ENCODE data around the gene VSTM2B. TPM values are rescaled to one million over a fixed set of nuclear protein-coding genes. Genes with fewer than 3 reads are reported as not detected.

The VSTM2B gene
- total and polyA plus RNA-seq, 2 of the 13 experiments (the other 11 are each of a cell fraction or from before 2014, with no cell fraction given), result not detected

- no peaks in the 10 kb centered on the region for H4K20me1 ChIP-seq (ENCODE audit: insufficient read depth, low read length)
- intact Hi-C loops (cut with micrococcal nuclease; ENCODE audit: unreplicated experiment), result no loop called here
- no peaks in the 10 kb centered on the region for H3K9me3 ChIP-seq (ENCODE audit: low read length)
- no peak overlapping the region for H2AFZ ChIP-seq (ENCODE audit: low read length)
- H3K27me3 ChIP-seq (ENCODE audit: control insufficient read depth in 1 of 2, insufficient read depth in 2 of 2, low read length in 2 of 2), result peaks cover 6 to 23% of the 10 kb centered on the region in 2 experiments; a peak in 2 of 5 replicates
- FAIRE-seq (no peak), DNase-seq (ENCODE audit: low spot score) (no peak), ATAC-seq (no peak)
- no peak overlapping the region for H3K4me2 ChIP-seq (ENCODE audit: low read depth, low read length)
- ChIA-PET CTCF (ENCODE audit: low intra/inter-chr PET ratio, low total read pairs) (no interaction called here), POLR2A (no interaction called here)
- no peak overlapping the region for H3K9ac ChIP-seq (ENCODE audit: insufficient read depth, low read depth, low read length)
- H3K79me2 ChIP-seq (ENCODE audit: insufficient read depth, low read length), result no peaks in the 10 kb centered on the region
- no peaks in the 10 kb centered on the region for H3K4me1 ChIP-seq (ENCODE audit: insufficient read depth, low read length)
- in situ Hi-C loops (cut with HindIII; ENCODE audit: extremely low pct_ligation_motif_present, low pct_unique_long_range_greater_than_20kb), result no loop called here
- WGBS (ENCODE audit: low lambda C conversion rate), result 38% methylated on average over 6 of the region's 13 CpGs
- no peak overlapping the region for H3K4me3 ChIP-seq (replicated peaks in 1 of 3; ENCODE audit: insufficient read depth in 1 of 3, low read depth in 2 of 3, low read length in 3 of 3)
- BruUV-seq (replicated peaks), result no TSS peak
- H3K27ac ChIP-seq (ENCODE audit: extremely low read length, insufficient read depth, low read length), result no peak overlapping the region
- H3K36me3 ChIP-seq (replicated peaks in 1 of 2; ENCODE audit: control insufficient read depth in 1 of 2, insufficient read depth in 2 of 2, low read length in 2 of 2), result no peaks in the 10 kb centered on the region
- TF ChIP-seq STAT6 (CRISPR knock-in tag; IDR thresholded peaks at IDR 0.05; ENCODE audit: borderline replicate concordance), result no peak
- TF ChIP-seq ZFP62 (CRISPR knock-in tag; IDR thresholded peaks at IDR 0.05), result no peak
- TF ChIP-seq SOX13 (IDR thresholded peaks at IDR 0.05), result no peak
- TF ChIP-seq SOX13 (CRISPR knock-in tag; conservative IDR thresholded peaks at IDR 0.05 in 1 of 2, IDR thresholded peaks at IDR 0.05 in 1 of 2), result no peak
- TF ChIP-seq TRIM24 (CRISPR knock-in tag; IDR thresholded peaks at IDR 0.05), result no peak
- no peak for TF ChIP-seq ZNF773 (CRISPR knock-in tag; IDR thresholded peaks at IDR 0.05; ENCODE audit: borderline replicate concordance)
- TF ChIP-seq PLRG1 (conservative IDR thresholded peaks at IDR 0.05), result no peak
- no peak for TF ChIP-seq RXRA (CRISPR knock-in tag; IDR thresholded peaks at IDR 0.05)
- TF ChIP-seq ATM (IDR thresholded peaks at IDR 0.05; ENCODE audit: borderline replicate concordance), result no peak
- no peak for TF ChIP-seq ZMAT5 (CRISPR knock-in tag; IDR thresholded peaks at IDR 0.05; ENCODE audit: borderline replicate concordance, low read depth)
- no peak for TF ChIP-seq FUBP1 (CRISPR knock-in tag; IDR thresholded peaks at IDR 0.05; ENCODE audit: borderline replicate concordance)
- no peak for TF ChIP-seq HNF1B (CRISPR knock-in tag; IDR thresholded peaks at IDR 0.05)
- no peak for TF ChIP-seq TARDBP (CRISPR knock-in tag; IDR thresholded peaks at IDR 0.05)
Observed at GRCh38 chr19:29505097-29505824, 20.5 kb upstream of the VSTM2B start.
